Fibroblast of upper back skin (primary cell): ENCODE measurements around the gene LRFN4.

Experiments
- DNase-seq: peaks from one replicate; pipeline ENCODE4 v3.0.0-alpha.2; 2013

Gene LRFN4

DNA sequence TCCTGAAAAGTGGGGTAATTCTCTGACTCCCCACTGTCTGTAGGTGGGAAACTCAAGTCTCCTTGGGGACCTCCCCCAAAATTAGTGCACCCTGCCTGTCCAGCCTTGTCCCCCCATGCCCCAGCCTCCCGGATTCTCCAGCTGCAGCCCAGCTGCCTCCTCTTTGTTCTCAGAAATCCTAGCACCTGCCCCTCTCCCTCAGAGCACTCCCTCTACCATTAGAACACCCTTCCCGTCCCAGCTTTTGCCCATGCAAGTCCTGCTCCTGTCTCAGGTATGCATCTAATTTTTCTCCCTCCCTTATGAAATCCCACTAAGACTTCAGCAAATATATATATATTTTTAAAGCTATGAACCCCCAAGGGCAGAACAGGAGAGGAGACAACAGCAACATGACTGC is 37.3 kb downstream of the LRFN4 start:
- DNase-seq: no peak

DNA sequence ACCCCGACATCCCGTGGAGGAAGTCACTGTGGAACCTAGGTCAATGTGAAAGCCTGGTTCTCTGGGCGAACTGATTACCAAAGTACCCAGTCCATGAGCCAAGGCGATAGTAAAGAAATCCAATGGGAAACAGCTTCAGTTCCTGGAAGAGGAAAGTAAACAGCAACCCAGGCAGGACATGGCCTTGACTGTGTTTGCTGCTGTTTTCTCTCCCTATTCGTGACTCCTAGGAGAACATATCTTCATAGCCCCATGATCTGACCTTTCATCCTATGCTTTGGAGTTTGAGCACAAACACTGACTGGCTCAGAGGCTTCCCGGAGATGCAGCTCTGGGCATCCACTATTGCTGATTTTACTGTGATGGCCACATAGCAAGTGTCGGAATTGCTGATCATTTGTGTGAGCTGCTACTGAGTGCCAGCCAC is 45.1 kb downstream of the LRFN4 start:
- DNase-seq: no peak

DNA sequence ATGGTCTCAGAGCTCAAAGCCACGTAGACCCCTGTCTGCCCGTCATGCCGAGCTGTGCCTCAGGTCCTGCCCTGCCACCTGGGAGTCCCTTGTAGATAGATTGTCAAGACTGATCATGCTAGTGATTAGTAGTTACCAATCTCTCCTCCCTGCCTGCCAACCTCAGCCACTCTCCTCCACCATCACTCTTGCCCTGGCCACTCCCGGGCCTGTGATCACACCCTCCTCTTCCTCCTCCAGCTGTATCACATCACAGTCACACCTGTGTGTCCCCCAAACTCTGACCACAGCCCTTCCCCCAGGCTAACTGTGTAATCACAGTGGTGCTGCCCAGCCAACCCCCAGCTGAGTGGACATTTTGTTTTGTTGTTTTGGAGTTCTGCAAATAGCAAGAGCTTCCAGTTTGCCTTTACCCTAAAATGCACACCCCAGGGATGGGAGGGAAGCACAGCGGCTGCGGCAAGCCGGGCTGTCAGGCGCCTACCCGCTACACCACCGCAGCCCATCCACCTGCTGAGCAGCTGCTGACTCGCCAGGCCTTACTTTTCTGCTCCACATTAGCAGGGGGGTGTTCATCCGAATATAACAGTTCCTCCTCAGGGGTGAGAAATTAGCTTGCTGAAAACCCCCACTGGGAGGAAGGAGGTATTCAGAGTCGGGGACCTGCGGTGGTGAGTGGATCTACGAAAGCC is 45.8 kb downstream of the LRFN4 start:
- no peak for DNase-seq

DNA sequence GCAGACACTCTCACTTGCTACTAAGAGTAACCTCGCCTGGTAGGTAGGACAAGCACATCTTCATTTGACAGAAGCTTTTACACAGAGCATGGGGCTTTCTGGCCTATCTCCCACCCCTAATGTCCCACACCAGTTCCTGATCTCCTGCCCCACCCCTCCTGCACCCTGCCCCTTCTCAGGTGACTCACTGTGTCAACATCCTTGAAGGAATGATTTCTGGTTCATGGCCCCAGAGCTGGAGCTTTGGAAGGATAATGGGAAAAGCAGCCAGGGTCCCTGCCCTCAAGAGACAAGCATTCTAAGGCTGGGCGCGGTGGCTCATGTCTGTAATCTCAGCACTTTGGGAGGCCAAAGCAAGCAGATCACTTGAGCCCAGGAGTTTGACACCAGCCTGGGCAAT is 47.2 kb downstream of the LRFN4 start:
- no peak for DNase-seq

DNA sequence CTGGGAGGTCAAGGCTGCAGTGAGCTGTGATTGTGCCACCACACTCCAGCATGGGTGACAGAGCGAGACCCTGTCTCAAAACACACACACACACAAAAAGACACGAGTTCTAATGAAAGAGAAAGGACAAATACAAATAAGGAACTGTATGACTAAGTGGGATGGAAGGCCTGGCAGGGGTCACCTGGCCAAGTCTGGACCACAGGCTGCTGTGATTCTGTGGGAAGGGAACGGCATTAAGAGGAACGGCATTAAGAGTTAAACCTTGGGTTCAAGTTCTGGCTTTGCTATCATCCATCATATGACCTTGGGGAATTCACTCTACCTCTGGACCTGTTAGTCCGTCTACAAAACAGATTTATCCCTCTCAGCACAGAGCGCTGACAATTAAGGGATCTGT is 47.7 kb downstream of the LRFN4 start:
- no peak for DNase-seq

DNA sequence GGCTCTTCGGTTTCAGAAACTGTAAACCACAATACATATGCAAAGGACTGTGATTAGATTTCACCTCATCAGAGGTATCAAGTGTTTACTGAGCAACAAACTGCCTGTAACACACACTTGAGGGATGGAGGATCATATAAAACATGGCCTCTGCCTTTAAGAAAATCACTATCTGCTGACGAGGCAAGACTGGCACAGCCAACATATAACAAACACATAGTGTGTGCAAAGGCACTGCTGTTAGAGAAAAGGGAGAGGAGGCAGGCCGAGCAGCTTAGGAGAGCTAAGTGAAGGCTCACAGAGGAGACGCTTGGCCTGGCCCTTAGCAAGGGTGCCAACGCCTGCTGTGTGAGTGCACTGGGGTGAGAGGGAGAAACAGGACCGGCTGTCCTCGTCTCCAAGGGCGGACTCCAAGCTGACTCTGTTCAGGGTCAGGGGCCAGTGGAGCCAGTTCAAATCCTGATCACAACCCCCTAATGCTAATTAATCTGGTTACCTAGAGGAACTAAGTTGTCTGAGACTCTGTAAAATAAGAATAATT is 48.2 kb downstream of the LRFN4 start:
- DNase-seq: no peak

DNA sequence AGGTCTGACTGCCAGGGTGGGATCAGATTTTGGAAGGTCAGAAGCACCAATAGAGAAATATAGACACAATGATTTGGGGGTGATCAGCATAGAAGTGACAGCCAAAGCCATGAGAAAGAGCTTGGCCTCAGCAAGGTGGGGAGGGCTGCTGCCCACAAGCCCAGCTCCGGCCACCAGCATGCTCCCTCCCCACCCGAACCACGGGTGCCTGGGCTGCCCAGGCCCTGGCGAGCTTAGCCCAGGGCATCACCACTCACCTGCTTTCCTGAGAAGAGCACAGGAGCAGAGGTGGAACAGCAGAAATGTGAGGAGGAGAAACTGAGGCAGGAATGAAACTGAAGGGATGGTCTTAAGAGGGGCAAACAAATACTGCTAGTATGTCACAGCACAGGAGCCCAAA is 48.8 kb downstream of the LRFN4 start:
- DNase-seq: no peak

DNA sequence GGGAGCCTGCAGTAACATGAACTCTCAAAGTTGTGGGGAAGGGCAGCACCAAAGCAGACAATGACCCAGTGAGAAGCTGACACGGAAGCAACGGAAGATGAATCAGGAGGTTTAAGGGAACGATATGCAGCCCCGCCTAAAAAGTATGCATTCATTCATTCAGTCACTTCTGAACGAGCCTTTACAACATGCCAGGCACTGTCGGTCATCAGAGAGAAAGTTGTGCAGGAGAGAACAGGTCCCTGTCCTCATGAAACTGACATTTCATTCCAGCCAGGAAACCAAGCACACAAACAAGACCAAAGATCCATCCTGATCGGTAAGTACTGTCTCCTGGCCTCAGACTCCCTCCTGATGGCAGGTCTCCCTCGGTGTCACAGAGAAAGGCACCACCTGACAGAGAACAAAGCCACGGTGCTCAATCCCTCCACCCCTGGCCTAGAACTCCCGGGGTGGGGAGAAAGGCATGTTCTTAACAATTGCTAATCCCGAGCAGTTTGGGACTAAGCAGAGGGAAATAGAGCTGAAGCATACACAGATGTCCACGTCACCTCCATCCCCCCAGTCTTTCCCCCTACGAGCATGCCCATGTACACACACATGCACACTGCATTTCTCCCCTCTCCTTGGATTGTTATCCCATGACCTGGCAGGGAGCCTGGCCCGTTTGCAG is 49.3 kb downstream of the LRFN4 start:
- DNase-seq: peak; percentile 59

DNA sequence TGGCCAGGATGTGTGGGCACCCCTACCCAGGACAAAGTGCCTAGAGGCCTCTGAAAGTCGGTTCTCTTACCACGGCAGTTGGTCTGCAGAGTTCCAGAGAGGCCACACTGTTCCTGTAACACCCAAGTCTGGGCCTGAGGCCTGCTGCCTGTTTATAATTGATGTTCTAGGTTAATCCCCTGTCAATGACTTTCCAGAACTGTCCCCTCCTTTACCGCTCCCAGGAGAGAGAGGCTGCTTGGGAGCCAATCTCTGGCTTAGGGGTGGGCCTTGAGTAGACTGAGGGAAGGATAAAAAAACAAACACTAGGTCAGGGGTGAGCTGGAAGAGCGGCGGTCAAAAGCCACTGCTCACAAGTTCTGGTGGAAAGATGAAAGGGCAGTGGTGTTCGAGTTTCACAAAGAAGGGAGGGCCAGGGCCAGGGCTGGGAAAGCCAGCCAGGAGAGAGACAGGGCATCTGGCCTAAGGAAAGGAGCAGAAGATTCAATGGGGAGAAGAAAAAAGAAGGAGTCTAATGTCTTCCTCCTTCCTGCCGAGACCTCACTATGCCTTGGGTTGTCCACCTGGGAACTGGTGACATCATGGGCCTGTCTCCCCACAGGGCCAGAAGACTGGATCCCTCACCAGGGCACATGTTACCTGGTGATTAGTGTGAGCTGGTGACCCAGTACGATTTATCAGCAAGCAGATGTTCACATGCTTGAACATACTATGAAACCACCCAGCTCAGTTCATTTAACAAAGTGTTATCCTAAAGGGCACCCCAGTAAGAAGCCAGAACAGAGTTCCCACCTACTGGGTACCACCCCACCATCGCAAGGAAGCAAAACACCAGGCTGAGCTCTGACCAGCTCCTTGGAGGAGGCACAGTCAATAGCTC is 51.1 kb downstream of the LRFN4 start:
- DNase-seq: no peak

DNA sequence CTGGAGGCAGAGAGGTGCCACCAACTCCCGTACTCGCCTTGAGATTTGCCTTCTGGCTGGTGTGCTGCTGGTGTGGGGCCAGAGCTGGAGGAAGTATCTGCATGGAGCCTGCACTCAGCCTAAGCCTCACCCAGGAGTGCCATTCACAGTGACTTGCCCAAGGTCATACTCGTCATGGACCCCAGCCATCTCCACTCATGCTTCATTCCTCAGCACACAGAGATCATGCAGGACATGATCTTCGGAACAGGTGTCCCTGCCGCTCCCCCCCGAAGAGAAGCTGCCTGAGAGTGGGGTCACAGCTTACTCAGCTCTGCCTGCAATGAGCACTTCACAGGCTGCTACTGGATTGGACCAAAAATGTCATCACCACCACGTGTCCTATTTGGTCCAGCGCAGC is 52.3 kb downstream of the LRFN4 start:
- DNase-seq: no peak

DNA sequence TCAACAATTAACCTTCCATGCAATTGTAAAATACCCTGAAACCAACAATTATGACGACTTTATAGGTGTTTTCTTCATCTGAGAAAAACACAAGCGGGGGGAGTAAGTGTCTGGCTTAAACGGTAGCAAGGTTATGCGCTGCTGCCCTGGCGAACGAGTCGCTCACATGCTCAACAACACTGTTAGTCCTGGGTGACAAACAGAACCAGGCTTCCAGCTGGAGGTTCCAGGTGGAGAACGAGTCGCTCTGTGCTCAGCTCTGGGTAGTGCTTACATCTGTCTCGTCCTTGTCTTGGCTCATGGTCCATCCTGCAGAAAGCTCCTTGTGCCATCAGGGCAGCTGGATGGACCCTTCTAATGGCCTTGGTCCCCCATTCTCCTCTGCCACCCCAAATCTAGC is 53.2 kb downstream of the LRFN4 start:
- DNase-seq: no peak
